AG10803 (cell line): ENCODE data around the gene NEURL2.

Experiments used
- DNase-seq: peaks from one replicate; pipeline ENCODE4 v3.0.0; 2010; ENCODE audit warnings: low read depth
- H3K4me3 ChIP-seq: 2 replicates; pipeline ENCODE4 v1.5.1; 2011; ENCODE audit warnings: mild to moderate bottlenecking, low read length, control low read depth
- TF ChIP-seq, protein P1 (sequence below): conservative IDR thresholded peaks from 2 replicates; pipeline ENCODE4 v1.5.1; 2011; ENCODE audit warnings: mild to moderate bottlenecking, low read length, control low read depth, inconsistent platforms

NEURL2 gene

DNA sequence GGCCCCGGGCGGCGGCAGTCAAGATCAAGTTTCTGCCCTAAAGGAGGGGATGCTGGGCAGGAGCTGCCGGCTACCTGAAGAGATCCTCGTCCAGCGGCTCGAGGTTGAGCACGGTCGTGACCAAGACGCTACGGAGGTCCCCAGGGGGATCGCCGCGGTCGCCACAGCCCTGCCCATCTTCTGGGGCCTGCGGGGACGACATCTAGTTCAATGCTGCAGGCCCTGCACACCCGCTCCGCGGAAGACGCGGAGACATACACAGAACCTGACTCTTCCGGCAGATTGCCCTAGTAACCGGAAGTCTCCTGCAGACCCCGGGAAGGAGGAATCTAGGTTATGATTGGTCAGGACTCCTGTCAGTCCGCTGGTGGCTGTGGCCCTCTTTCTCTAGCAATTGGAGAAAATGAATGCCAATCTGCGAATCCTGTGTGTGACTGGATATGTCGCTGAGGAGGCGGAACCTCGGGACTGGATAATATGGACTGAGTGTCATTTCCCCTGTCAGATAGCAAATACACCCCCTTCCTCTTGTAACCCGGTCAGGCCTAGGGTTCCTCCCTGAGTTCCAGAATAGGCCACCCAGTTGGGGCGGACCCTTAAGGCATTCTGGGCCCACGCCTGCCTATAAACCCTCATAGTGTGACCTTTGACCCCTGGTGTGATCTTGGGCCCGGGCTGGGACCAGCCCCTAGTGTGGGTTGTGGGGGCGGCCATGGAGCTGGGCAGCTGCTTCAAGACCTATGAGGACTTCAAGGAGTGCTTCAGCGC is 33.7 kb downstream of the NEURL2 start, which contains the start of the genes ACOT8 and ZSWIM3:
Gene ACOT8 (minus strand): TSS at position 279 of the 768 bp plus-strand sequence. CDS start 77 bp downstream, at position 202.
Gene ZSWIM3 (plus strand): TSS at position 501 of the 768 bp plus-strand sequence. CDS start 212 bp downstream, at position 713.
- TF ChIP-seq, protein P1, sequence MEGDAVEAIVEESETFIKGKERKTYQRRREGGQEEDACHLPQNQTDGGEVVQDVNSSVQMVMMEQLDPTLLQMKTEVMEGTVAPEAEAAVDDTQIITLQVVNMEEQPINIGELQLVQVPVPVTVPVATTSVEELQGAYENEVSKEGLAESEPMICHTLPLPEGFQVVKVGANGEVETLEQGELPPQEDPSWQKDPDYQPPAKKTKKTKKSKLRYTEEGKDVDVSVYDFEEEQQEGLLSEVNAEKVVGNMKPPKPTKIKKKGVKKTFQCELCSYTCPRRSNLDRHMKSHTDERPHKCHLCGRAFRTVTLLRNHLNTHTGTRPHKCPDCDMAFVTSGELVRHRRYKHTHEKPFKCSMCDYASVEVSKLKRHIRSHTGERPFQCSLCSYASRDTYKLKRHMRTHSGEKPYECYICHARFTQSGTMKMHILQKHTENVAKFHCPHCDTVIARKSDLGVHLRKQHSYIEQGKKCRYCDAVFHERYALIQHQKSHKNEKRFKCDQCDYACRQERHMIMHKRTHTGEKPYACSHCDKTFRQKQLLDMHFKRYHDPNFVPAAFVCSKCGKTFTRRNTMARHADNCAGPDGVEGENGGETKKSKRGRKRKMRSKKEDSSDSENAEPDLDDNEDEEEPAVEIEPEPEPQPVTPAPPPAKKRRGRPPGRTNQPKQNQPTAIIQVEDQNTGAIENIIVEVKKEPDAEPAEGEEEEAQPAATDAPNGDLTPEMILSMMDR, result no peak
- peak; percentile 100 for DNase-seq
- peak within 1 kb of the TSS; percentile 92 for H3K4me3 ChIP-seq

DNA sequence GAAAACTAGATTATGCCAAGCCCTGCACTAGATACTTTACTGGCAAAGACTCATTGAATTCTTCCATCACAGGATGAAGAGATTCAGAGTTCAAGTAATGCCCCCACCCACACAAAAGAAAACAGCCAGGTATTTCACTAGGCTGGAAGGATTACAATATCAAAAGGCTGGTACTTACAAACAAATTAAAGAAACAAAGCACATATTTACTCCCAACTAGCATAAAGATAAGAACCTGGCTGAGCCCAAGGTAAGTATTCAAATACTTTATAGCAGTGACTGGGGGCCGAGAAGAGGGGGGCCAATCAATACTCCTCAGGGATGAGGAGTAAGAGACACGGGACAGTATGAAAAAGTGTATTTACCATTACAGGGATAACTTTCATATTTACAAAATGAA is 37.5 kb downstream of the NEURL2 start:
- TF ChIP-seq, protein P1, result no peak
- no peak for DNase-seq
- no peak overlapping the region for H3K4me3 ChIP-seq

DNA sequence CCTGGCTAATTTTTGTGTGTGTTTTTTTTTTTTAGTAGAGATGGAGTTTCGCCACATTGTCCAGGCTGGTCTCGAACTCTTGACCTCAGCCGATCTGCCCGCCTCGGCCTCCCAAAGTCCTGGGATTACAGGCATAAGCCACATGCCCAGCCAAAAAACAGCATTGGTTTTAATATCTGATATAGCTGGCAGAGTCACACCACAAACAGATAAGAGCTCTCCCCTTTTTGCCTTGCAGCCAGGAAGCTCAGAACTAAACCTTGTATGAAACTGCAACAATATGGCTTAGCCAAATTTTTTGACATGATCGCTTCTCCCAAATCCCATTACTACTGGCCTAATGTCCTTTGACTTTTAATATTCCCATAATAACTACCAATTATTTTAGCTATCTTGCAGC is 38.7 kb downstream of the NEURL2 start:
- no peak overlapping the region for H3K4me3 ChIP-seq
- TF ChIP-seq, protein P1, result no peak
- DNase-seq, result no peak

DNA sequence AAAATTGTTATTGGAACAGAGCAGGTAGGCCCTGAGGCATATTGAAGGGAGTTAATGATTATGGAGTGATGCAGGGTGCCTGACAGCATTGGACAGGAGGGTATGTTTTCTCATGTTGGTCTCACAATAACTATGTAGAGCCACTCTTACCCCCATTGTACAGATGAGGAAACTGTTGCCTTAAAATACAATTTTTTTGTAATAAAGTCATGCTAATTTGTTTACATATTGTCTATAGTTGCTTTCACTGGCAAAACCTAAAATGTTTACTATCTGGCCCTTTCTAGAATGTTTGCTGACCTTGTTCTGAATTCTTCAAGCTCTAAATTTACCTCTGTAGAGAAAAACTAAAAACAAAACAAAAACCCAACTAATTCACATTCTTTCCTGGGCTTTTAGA is 39.5 kb downstream of the NEURL2 start:
- TF ChIP-seq, protein P1, result no peak
- DNase-seq, result no peak
- H3K4me3 ChIP-seq, result no peak overlapping the region

DNA sequence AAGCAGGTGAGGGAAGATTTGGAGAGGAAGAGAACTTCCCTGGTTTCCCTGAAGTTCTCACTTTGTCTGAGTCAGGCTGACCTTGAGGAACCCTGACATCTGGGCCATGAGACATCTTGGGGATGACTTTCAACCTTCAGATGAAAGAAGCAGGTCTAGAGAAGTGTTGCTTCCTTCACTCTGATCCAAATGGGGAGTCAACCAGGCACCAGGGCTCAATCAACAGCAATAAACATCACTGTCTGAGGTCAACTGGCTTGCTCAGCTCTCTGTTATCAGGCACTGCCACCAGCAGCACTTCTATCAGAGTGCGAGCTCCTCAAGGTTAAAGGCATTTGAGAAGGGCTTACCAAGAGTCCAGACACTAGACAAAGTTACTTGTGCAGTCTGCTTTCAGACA is 40.1 kb downstream of the NEURL2 start:
- no peak overlapping the region for H3K4me3 ChIP-seq
- TF ChIP-seq, protein P1, result no peak
- DNase-seq, result no peak

DNA sequence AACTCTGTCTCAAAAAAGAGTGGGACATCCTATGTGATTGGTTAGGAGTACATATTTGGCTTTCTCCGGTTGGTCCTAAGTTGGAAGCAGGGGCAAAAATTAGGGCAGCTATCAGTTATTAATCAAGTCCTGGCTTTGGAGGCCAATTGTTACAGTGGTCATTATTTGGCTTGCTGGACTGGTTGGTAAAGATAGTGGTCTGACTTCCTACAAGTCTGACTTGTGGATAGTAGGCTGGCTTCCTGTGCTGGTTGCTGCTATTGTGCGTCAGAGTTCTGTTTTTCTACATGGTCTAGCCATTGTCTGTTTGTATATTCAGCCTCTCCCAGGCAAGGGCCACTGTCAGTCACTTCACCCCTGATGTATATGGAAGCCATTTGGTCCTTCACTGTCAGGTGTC is 40.8 kb downstream of the NEURL2 start:
- no peak overlapping the region for H3K4me3 ChIP-seq
- DNase-seq, result no peak
- TF ChIP-seq, protein P1, result no peak

DNA sequence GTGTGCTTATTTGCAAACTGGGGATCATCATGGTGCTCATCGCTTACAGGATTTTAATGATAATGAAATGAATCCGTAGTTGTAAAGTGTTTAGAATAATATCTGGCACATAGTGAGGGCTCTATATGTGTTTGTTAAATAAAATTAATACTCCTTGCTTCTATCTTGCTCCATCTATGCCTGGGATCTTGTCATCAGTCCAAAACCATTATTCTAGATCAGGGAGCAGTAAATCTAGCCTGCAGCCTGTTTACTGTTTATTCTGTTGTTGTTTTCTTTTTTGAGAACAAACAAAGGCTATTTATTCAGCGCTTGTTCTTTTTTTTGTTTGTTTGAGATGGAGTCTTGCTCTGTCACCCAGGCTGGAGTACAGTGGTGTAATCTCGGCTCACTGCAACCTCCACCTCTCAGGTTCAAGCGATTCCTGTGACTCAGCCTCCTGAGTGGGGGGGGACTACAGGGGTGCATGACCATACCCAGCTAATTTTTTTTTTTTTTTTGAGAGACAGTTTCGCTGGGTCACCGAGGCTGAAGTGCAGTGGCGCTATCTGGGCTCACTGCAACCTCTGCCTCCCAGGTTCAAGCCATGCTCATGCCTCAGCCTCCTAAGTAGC is 41.9 kb downstream of the NEURL2 start:
- H3K4me3 ChIP-seq, result no peak overlapping the region
- DNase-seq, result no peak
- TF ChIP-seq, protein P1, result no peak
